GM23248 (cell line): ENCODE results near the gene HOXC5.

ENCODE experiments used
- EZH2 ChIP-seq: fragments of 200-600 bp; sonication (generic); IDR thresholded peaks from 2 replicates; pipeline ENCODE4 v1.6.1; 2018; ENCODE audit warnings: antibody characterized with exemption, mild to moderate bottlenecking; ENCODE audit not compliant: insufficient read depth, poor library complexity, severe bottlenecking
- EZH2phosphoT487 ChIP-seq: fragments of 200-600 bp; sonication (generic); IDR thresholded peaks from 2 replicates; pipeline ENCODE4 v1.6.1; 2018; ENCODE audit warnings: antibody characterized with exemption, moderate library complexity, mild to moderate bottlenecking, low read depth; ENCODE audit not compliant: insufficient read depth

GRCh38 chr12:54027442-54027786, 5.4 kb upstream of the HOXC5 start:
- TF ChIP-seq EZH2 (no peak), EZH2phosphoT487 (no peak)
